HEK293T (cell line): ENCODE measurements around the gene CROT.

ENCODE experiments used
- BHLHE40 ChIP-seq: fragments of 450-650 bp; IDR thresholded peaks from 2 replicates; pipeline ENCODE4 v1.6.1; 2016; ENCODE audit warnings: mild to moderate bottlenecking, moderate library complexity, borderline replicate concordance
- CTBP1 ChIP-seq: fragments of 450-650 bp; IDR thresholded peaks from 2 replicates; pipeline ENCODE4 v1.6.1; 2016; ENCODE audit warnings: borderline replicate concordance
- ELF4 ChIP-seq: fragments of 450-650 bp; IDR thresholded peaks from 2 replicates; pipeline ENCODE4 v1.6.1; 2017; ENCODE audit warnings: antibody characterized with exemption
- FOXA1 ChIP-seq: fragments of 450-650 bp; IDR thresholded peaks from 2 replicates; pipeline ENCODE4 v1.6.1; 2016; ENCODE audit warnings: mild to moderate bottlenecking
- FOXK2 ChIP-seq: fragments of 450-650 bp; IDR thresholded peaks from 2 replicates; pipeline ENCODE4 v1.6.1; 2016; ENCODE audit warnings: mild to moderate bottlenecking
- FOXM1 ChIP-seq: fragments of 450-650 bp; IDR thresholded peaks from 2 replicates; pipeline ENCODE4 v1.6.1; 2017; ENCODE audit warnings: mild to moderate bottlenecking, borderline replicate concordance
- HDGF ChIP-seq: fragments of 450-650 bp; IDR thresholded peaks from 2 replicates; pipeline ENCODE4 v1.6.1; 2017; ENCODE audit warnings: antibody characterized with exemption, borderline replicate concordance
- LEF1 ChIP-seq: fragments of 450-650 bp; IDR thresholded peaks from 2 replicates; pipeline ENCODE4 v1.6.1; 2017; ENCODE audit warnings: mild to moderate bottlenecking, borderline replicate concordance
- NFRKB ChIP-seq: fragments of 450-650 bp; IDR thresholded peaks from 2 replicates; pipeline ENCODE4 v1.6.1; 2016; ENCODE audit warnings: mild to moderate bottlenecking, moderate library complexity
- SP1 ChIP-seq: fragments of 450-650 bp; IDR thresholded peaks from 2 replicates; pipeline ENCODE4 v1.6.1; 2017
- SUZ12 ChIP-seq: fragments of 450-650 bp; IDR thresholded peaks from 2 replicates; pipeline ENCODE4 v1.6.1; 2016; ENCODE audit warnings: mild to moderate bottlenecking
- TARDBP ChIP-seq: fragments of 450-650 bp; IDR thresholded peaks from 2 replicates; pipeline ENCODE4 v1.6.1; 2016
- ZNF384 ChIP-seq: fragments of 450-650 bp; IDR thresholded peaks from 2 replicates; pipeline ENCODE4 v1.6.1; 2016
- TF ChIP-seq, protein P1 (sequence below): fragments of 450-650 bp; IDR thresholded peaks from 2 replicates; pipeline ENCODE4 v1.6.1; 2016

DNA sequence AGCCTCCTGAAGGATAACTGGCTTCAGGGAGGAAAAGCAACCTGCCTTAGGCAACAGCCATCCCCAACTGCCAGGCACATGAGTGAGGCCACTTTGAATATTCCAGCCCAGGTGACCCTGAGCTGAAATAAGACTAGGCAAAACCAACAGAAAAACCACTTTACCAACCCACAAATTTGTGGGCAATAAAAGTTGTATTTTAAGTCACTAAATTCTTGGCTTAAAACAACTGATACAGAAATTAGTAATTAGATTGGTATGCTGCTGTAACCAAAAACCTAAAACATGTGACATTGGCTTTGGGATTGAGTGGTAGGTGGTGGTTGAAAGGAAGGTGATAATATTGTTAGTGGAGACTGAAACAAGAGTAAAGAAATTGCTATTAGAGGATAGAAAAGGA, 90.1 kb downstream of the CROT start:
- TF ChIP-seq NFRKB (no peak), ZNF384 (no peak), FOXM1 (no peak), CTBP1 (no peak), TARDBP (no peak), FOXA1 (no peak), SUZ12 (no peak), HDGF (no peak), SP1 (no peak), FOXK2 (no peak), LEF1 (no peak), ELF4 (no peak), BHLHE40 (no peak)
- TF ChIP-seq, protein P1, sequence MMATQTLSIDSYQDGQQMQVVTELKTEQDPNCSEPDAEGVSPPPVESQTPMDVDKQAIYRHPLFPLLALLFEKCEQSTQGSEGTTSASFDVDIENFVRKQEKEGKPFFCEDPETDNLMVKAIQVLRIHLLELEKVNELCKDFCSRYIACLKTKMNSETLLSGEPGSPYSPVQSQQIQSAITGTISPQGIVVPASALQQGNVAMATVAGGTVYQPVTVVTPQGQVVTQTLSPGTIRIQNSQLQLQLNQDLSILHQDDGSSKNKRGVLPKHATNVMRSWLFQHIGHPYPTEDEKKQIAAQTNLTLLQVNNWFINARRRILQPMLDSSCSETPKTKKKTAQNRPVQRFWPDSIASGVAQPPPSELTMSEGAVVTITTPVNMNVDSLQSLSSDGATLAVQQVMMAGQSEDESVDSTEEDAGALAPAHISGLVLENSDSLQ: no peak
